HepG2 (cell line): ENCODE data around the gene KCNQ5. TPM values are rescaled to one million over a fixed set of nuclear protein-coding genes. Genes with fewer than 3 reads are reported as not detected.

ENCODE experiments used
- ATAC-seq: fragments of 200-7000 bp; cut with Tn5 transposase; 3 replicates; pipeline ENCODE4 v1.9.1; 2020; ENCODE audit warnings: mild to moderate bottlenecking, moderate library complexity
- BruUV-seq: library from RNA; stranded (reverse); fragments of 400-500 nt; replicated peaks from 2 replicates; lab custom pipeline; 2021; lab: Mats Ljungman, UMichigan
- CTCF ChIA-PET: fragments of 300-600 bp; formaldehyde crosslinking; extraction: SDS; loops from one replicate; lab custom pipeline; 2021; ENCODE audit warnings: low total read pairs, inconsistent platforms, low intra/inter-chr PET ratio; lab: Yijun Ruan, JAX
- POLR2A ChIA-PET: fragments of 350-600 bp; sonication (Branson Sonifier 250); formaldehyde crosslinking; loops from one replicate; lab custom pipeline; 2020; ENCODE audit warnings: antibody characterized with exemption, inconsistent platforms; lab: Yijun Ruan, JAX
- DNase-seq: peaks from one replicate; pipeline ENCODE4 v3.0.0-alpha.2; 2015; ENCODE audit warnings: low spot score
- FAIRE-seq: peaks from 3 replicates; lab custom pipeline; 2011; peaks lifted over from hg19 to GRCh38; lab: Jason Lieb, UNC
- H2AFZ ChIP-seq: one replicate; pipeline ENCODE4 v1.6.1; 2011; ENCODE audit warnings: low read length, inconsistent platforms
- H3K27ac ChIP-seq: fragments of 300-600 bp; 3 replicates; pipeline ENCODE4 v1.8.0; 2011; ENCODE audit warnings: mixed run types, mild to moderate bottlenecking, mixed read lengths, low read length, inconsistent platforms; ENCODE audit not compliant: insufficient read depth; ENCODE audit errors: extremely low read length
- H3K27me3 ChIP-seq, 2 experiments: fragments of 200-600 bp in 1 of 2; 2 replicates in 1 of 2; 3 replicates in 1 of 2; pipeline versions ENCODE4 v1.6.0 to v1.8.0; 2011; ENCODE audit warnings: low read length in 2 of 2, mild to moderate bottlenecking in 2 of 2, moderate library complexity in 2 of 2, inconsistent platforms in 1 of 2; ENCODE audit not compliant: insufficient read depth in 2 of 2, control insufficient read depth in 1 of 2
- H3K36me3 ChIP-seq, 2 experiments: fragments of 200-600 bp in 1 of 2; replicated peaks in 1 of 2; 2 replicates in 1 of 2; 3 replicates in 1 of 2; pipeline versions ENCODE4 v1.5.1 to v1.8.0; 2011; ENCODE audit warnings: low read length in 2 of 2, inconsistent platforms in 1 of 2; ENCODE audit not compliant: insufficient read depth in 2 of 2, control insufficient read depth in 1 of 2
- H3K4me1 ChIP-seq: 2 replicates; pipeline ENCODE4 v1.5.1; 2012; ENCODE audit warnings: low read length, inconsistent platforms; ENCODE audit not compliant: insufficient read depth
- H3K4me2 ChIP-seq: 2 replicates; pipeline ENCODE4 v1.6.0; 2011; ENCODE audit warnings: low read depth, low read length, inconsistent platforms
- H3K4me3 ChIP-seq, 3 experiments: fragments of 200-600 bp in 1 of 3; sonication (generic), shearing (Covaris generic) in 1 of 3; replicated peaks in 1 of 3; 2 replicates each; pipeline ENCODE4 v1.5.1; 2011 to 2016; ENCODE audit warnings: low read length in 3 of 3, inconsistent platforms in 2 of 3, low read depth in 2 of 3, mild to moderate bottlenecking in 2 of 3, control low read depth in 1 of 3, mixed read lengths in 1 of 3; ENCODE audit not compliant: insufficient read depth in 1 of 3
- H3K79me2 ChIP-seq: one replicate; pipeline ENCODE4 v1.6.1; 2011; ENCODE audit warnings: low read length, inconsistent platforms; ENCODE audit not compliant: insufficient read depth
- H3K9ac ChIP-seq: 2 replicates; pipeline ENCODE4 v1.6.0; 2011; ENCODE audit warnings: mild to moderate bottlenecking, low read depth, low read length, inconsistent platforms; ENCODE audit not compliant: insufficient read depth
- H3K9me3 ChIP-seq: 2 replicates; pipeline ENCODE4 v1.5.1; 2012; ENCODE audit warnings: mild to moderate bottlenecking, low read length
- H4K20me1 ChIP-seq: 2 replicates; pipeline ENCODE4 v1.6.0; 2011; ENCODE audit warnings: inconsistent platforms, mild to moderate bottlenecking, low read length, moderate library complexity; ENCODE audit not compliant: insufficient read depth
- BORCS8-MEF2B ChIP-seq: sonication (generic); formaldehyde crosslinking; IDR thresholded peaks from 2 replicates; pipeline ENCODE4 v1.8.0; 2022; ENCODE audit warnings: mild to moderate bottlenecking, missing genetic modification reagents
- BRD4 ChIP-seq: sonication (generic); formaldehyde crosslinking; IDR thresholded peaks from 2 replicates; pipeline ENCODE4 v1.4.0; 2020; ENCODE audit warnings: missing genetic modification reagents
- CTCF ChIP-seq: sonication (generic); formaldehyde crosslinking; IDR thresholded peaks from 2 replicates; pipeline ENCODE4 v1.5.0; 2020; ENCODE audit warnings: mild to moderate bottlenecking, missing genetic modification reagents, moderate library complexity
- FOSL2 ChIP-seq: sonication (generic); formaldehyde crosslinking; IDR thresholded peaks from 2 replicates; pipeline ENCODE4 v1.4.0; 2020; ENCODE audit warnings: missing genetic modification reagents
- KDM2A ChIP-seq: sonication (generic); formaldehyde crosslinking; IDR thresholded peaks from 2 replicates; pipeline ENCODE4 v1.4.0; 2020; ENCODE audit warnings: low read depth, missing genetic modification reagents, borderline replicate concordance
- MAZ ChIP-seq, 2 experiments: sonication (generic) in 1 of 2; formaldehyde crosslinking in 1 of 2; IDR thresholded peaks; 2 replicates each; pipeline versions ENCODE4 v1.5.0 to v1.6.1; 2012 to 2020; ENCODE audit warnings: low read depth in 2 of 2, mild to moderate bottlenecking in 2 of 2, borderline replicate concordance in 1 of 2, improper control_type of control experiment in 1 of 2, low read length in 1 of 2, missing genetic modification reagents in 1 of 2, moderate library complexity in 1 of 2
- RAD21 ChIP-seq: fragments of 450-650 bp; formaldehyde crosslinking; IDR thresholded peaks from 2 replicates; pipeline ENCODE4 v1.5.0; 2020; ENCODE audit warnings: mild to moderate bottlenecking
- REL ChIP-seq: sonication (generic); formaldehyde crosslinking; conservative IDR thresholded peaks from 2 replicates; pipeline ENCODE4 v1.8.0; 2022; ENCODE audit warnings: mild to moderate bottlenecking, missing genetic modification reagents, moderate library complexity
- SALL1 ChIP-seq: sonication (generic); formaldehyde crosslinking; IDR thresholded peaks from 2 replicates; pipeline ENCODE4 v1.8.0; 2022; ENCODE audit warnings: mild to moderate bottlenecking, missing genetic modification reagents
- SMC3 ChIP-seq: IDR thresholded peaks from 2 replicates; pipeline ENCODE4 v1.6.1; 2011; ENCODE audit warnings: low read length, improper control_type of control experiment
- SRY ChIP-seq: sonication (generic); formaldehyde crosslinking; IDR thresholded peaks from 2 replicates; pipeline ENCODE4 v1.8.0; 2022; ENCODE audit warnings: mild to moderate bottlenecking, missing genetic modification reagents
- STAG1 ChIP-seq: sonication (generic); formaldehyde crosslinking; IDR thresholded peaks from 2 replicates; pipeline ENCODE4 v1.4.0; 2020; ENCODE audit warnings: missing genetic modification reagents
- XRCC5 ChIP-seq: fragments of 200-400 bp; formaldehyde crosslinking; optimal IDR thresholded peaks from 2 replicates; pipeline ENCODE3; 2017; ENCODE audit warnings: mild to moderate bottlenecking, low read length
- ZNF576 ChIP-seq: sonication (generic); formaldehyde crosslinking; IDR thresholded peaks from 2 replicates; pipeline ENCODE4 v1.4.0; 2020; ENCODE audit warnings: mild to moderate bottlenecking, missing genetic modification reagents
- whole genome bisulfite sequencing: methylation state at CpG from one replicate; pipeline ENCODE4 v1.1.6; 2017; ENCODE audit warnings: low lambda C conversion rate; 5-methylcytosine and 5-hydroxymethylcytosine counted together
- in situ Hi-C: cut with HindIII; loops from 2 replicates; pipeline ENCODE4 v1.10.0; 2017; ENCODE audit warnings: low pct_unique_long_range_greater_than_20kb; ENCODE audit not compliant: extremely low pct_ligation_motif_present
- intact Hi-C: fragments of 100-400 bp; cut with micrococcal nuclease; formaldehyde crosslinking; loops from one replicate; pipeline ENCODE4 v1.10.0; 2022; ENCODE audit not compliant: unreplicated experiment
- polyA plus RNA-seq, 8 experiments: library from polyadenylated mRNA; depleted of rRNA in 3 of 8; stranded (reverse) in 7 of 8; unstranded in 1 of 8; fragments of >200 nt; fragmentation: Illumina TruSeq in 4 of 8; extraction: Trizol in 4 of 8; gene quantifications; 2 replicates each; pipeline versions ENCODE4 v1.2.1 to v1.2.3, GENCODE V29; 2011 to 2016; ENCODE audit warnings: low read depth in 4 of 8, missing spikeins in 1 of 8, mixed read lengths in 1 of 8; ENCODE audit not compliant: insufficient read depth in 1 of 8
- total RNA-seq, 5 experiments: library from RNA; depleted of rRNA; stranded (reverse); fragments of >200 nt; fragmentation: Illumina TruSeq; extraction: Trizol; gene quantifications; 2 replicates each; pipeline ENCODE4 v1.2.3, GENCODE V29; 2016; ENCODE audit warnings: low read depth in 1 of 5

Gene KCNQ5
- total and polyA plus RNA-seq, 2 of the 13 experiments (the other 11 are each of a cell fraction or from before 2014, with no cell fraction given) = 0.04 TPM; not detected in 1

GRCh38 chr6:73129653-73130443 lies 508.0 kb downstream of the KCNQ5 start:
- Histone ChIP-seq H3K4me1 (no peaks in the 10 kb centered on the region), H3K4me3 (no peak overlapping the region), H2AFZ (no peak overlapping the region), H4K20me1 (no peaks in the 10 kb centered on the region), H3K4me2 (0 out of 2 replicates have a peak overlapping the region, but pooled peaks have one; percentile 18), H3K9ac (no peak overlapping the region), H3K9me3 (no peaks in the 10 kb centered on the region), H3K36me3 (no peaks in the 10 kb centered on the region), H3K27ac (no peak overlapping the region), H3K79me2 (no peaks in the 10 kb centered on the region), H3K27me3 (no peaks in the 10 kb centered on the region)
- BruUV-seq = no TSS peak
- ATAC-seq (peak; percentile 100), FAIRE-seq (peak; percentile 74), DNase-seq (peak; percentile 53)
- in situ Hi-C loops = loop anchor here (10.0 kb wide), 2 partner anchors 515 to 715 kb away; no protein-coding TSS in a partner anchor
- intact Hi-C loops = loop anchor here (1.0 kb wide), 3 partner anchors 506 to 718 kb away; no protein-coding TSS in a partner anchor
- POLR2A ChIA-PET = no interaction called here
- TF ChIP-seq BORCS8-MEF2B (CRISPR knock-in tag) (no peak), SMC3 (peak; percentile 87), BRD4 (CRISPR knock-in tag) (no peak), ZNF576 (CRISPR knock-in tag) (peak; percentile 43; the same call in 1 of the 2 replicates), FOSL2 (CRISPR knock-in tag) (0 out of 2 replicates have a peak, but pooled peaks have one; percentile 11), REL (CRISPR knock-in tag) (no peak), MAZ (IDR thresholded peaks at IDR 0.05; ENCODE audit: borderline replicate concordance, low read depth, low read length) (no peak), MAZ (CRISPR knock-in tag; IDR thresholded peaks at IDR 0.05; ENCODE audit: low read depth) (no peak), RAD21 (CRISPR knock-in tag) (peak; percentile 72), CTCF (CRISPR knock-in tag) (peak; percentile 92), SALL1 (CRISPR knock-in tag) (peak; percentile 41; the same call in 1 of the 2 replicates), KDM2A (peak; percentile 62; the same call in 1 of the 2 replicates), SRY (CRISPR knock-in tag) (0 out of 2 replicates have a peak, but pooled peaks have one; percentile 42), STAG1 (peak; percentile 93), XRCC5 (peak; percentile 77)
- CTCF ChIA-PET = interaction anchor here (1.1 to 2.4 kb wide), 3 partner anchors 513 to 717 kb away, joined by 4 to 27 read pairs (median 6); no protein-coding TSS in a partner anchor
- WGBS = 7% methylated on average over 12 of the region's 14 CpGs
